Measurements from ENCODE around the gene PLPPR2.

- TF ChIP-seq POLR2A (IDR thresholded peaks at IDR 0.05; ENCODE audit: low read length) (no peak), GATA1 (IDR thresholded peaks at IDR 0.05; ENCODE audit: low read depth, low read length) (no peak)
These were observed 28.4 kb downstream of the PLPPR2 start for GRCh38 chr19:11383706-11384048.
